WTC11 (cell line): Measurements from ENCODE around the gene NCOA1.

ENCODE experiments used
- CREM ChIP-seq: sonication (generic); formaldehyde crosslinking; IDR thresholded peaks from 2 replicates; pipeline ENCODE4 v1.8.1; 2022; ENCODE audit warnings: mild to moderate bottlenecking, missing genetic modification reagents, moderate library complexity
- FOXJ3 ChIP-seq: sonication (generic); formaldehyde crosslinking; IDR thresholded peaks from 2 replicates; pipeline ENCODE4 v1.9.0; 2021; ENCODE audit warnings: missing genetic modification reagents, mild to moderate bottlenecking, borderline replicate concordance
- TF ChIP-seq, protein P1 (sequence below): fragments of 200-600 bp; IDR thresholded peaks from 2 replicates; pipeline ENCODE4 v1.8.0; 2022; ENCODE audit warnings: antibody characterized with exemption
- TF ChIP-seq, protein P2 (sequence below): sonication (generic); formaldehyde crosslinking; IDR thresholded peaks from 2 replicates; pipeline ENCODE4 v1.8.1; 2022; ENCODE audit warnings: mild to moderate bottlenecking, missing genetic modification reagents, moderate library complexity, borderline replicate concordance

DNA sequence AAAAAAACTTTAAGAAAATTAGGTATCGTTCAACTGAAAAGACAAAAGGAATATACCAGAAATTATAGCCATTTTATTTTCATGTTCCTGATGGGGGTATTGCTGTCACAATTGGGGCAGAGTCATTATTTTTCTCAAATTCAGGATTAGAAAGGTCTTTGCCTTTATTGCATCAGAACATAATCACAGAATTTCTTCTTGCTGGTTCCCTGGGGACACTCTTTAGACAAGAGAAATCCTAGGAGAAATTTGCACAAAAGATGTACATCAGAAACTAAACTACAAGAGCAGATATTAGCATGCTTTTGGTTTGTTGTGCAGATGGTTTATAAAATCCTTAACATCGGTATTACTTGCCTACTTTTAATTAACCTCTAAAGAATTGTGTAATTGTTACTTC is 103.2 kb downstream of the NCOA1 start:
- TF ChIP-seq, protein P1, sequence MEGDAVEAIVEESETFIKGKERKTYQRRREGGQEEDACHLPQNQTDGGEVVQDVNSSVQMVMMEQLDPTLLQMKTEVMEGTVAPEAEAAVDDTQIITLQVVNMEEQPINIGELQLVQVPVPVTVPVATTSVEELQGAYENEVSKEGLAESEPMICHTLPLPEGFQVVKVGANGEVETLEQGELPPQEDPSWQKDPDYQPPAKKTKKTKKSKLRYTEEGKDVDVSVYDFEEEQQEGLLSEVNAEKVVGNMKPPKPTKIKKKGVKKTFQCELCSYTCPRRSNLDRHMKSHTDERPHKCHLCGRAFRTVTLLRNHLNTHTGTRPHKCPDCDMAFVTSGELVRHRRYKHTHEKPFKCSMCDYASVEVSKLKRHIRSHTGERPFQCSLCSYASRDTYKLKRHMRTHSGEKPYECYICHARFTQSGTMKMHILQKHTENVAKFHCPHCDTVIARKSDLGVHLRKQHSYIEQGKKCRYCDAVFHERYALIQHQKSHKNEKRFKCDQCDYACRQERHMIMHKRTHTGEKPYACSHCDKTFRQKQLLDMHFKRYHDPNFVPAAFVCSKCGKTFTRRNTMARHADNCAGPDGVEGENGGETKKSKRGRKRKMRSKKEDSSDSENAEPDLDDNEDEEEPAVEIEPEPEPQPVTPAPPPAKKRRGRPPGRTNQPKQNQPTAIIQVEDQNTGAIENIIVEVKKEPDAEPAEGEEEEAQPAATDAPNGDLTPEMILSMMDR: no peak
- no peak for TF ChIP-seq FOXJ3 (CRISPR knock-in tag)
- TF ChIP-seq, protein P2, sequence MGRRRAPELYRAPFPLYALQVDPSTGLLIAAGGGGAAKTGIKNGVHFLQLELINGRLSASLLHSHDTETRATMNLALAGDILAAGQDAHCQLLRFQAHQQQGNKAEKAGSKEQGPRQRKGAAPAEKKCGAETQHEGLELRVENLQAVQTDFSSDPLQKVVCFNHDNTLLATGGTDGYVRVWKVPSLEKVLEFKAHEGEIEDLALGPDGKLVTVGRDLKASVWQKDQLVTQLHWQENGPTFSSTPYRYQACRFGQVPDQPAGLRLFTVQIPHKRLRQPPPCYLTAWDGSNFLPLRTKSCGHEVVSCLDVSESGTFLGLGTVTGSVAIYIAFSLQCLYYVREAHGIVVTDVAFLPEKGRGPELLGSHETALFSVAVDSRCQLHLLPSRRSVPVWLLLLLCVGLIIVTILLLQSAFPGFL (CRISPR knock-in tag): no peak
- TF ChIP-seq CREM: no peak
